Mesothelial cell of epicardium (in vitro differentiated cells): Measurements from ENCODE around the gene TMEM209. TPM values are rescaled to one million over a fixed set of nuclear protein-coding genes. Genes with fewer than 3 reads are reported as not detected.
A peak's percentile ranks its signal among the peaks of the same experiment; 100 is the strongest.

Experiments
- DNase-seq, 2 experiments: peaks; one replicate each; pipeline ENCODE4 v3.0.0; 2021; ENCODE audit warnings: low spot score in 2 of 2; ENCODE audit not compliant: unreplicated experiment in 2 of 2
- H3K27ac Mint-ChIP-seq: 2 replicates; pipeline ENCODE4 v1.8.0; 2021; ENCODE audit warnings: mixed read lengths
- H3K27me3 Mint-ChIP-seq: 2 replicates; pipeline ENCODE4 v1.8.0; 2021; ENCODE audit warnings: low read depth, mixed read lengths
- H3K36me3 Mint-ChIP-seq: 2 replicates; pipeline ENCODE4 v1.8.0; 2021; ENCODE audit warnings: mixed read lengths
- H3K4me1 Mint-ChIP-seq: 2 replicates; pipeline ENCODE4 v1.8.0; 2021; ENCODE audit warnings: mixed read lengths
- H3K4me3 Mint-ChIP-seq: 2 replicates; pipeline ENCODE4 v1.8.0; 2021; ENCODE audit warnings: mild to moderate bottlenecking, moderate library complexity, mixed read lengths
- H3K9me3 Mint-ChIP-seq: 2 replicates; pipeline ENCODE4 v1.8.0; 2021; ENCODE audit warnings: mixed read lengths
- CTCF ChIP-seq: fragments of 200-600 bp; sonication (generic); IDR thresholded peaks from one replicate; pipeline ENCODE4 v1.5.0; 2021; ENCODE audit warnings: antibody characterized with exemption; ENCODE audit not compliant: unreplicated experiment
- total RNA-seq: library from RNA; stranded (reverse); gene quantifications from 3 replicates; pipeline ENCODE4 v1.2.1, GENCODE V29; 2021

Gene TMEM209
- total RNA-seq, 1 donor from 2014 or later = 27.8 TPM

DNA sequence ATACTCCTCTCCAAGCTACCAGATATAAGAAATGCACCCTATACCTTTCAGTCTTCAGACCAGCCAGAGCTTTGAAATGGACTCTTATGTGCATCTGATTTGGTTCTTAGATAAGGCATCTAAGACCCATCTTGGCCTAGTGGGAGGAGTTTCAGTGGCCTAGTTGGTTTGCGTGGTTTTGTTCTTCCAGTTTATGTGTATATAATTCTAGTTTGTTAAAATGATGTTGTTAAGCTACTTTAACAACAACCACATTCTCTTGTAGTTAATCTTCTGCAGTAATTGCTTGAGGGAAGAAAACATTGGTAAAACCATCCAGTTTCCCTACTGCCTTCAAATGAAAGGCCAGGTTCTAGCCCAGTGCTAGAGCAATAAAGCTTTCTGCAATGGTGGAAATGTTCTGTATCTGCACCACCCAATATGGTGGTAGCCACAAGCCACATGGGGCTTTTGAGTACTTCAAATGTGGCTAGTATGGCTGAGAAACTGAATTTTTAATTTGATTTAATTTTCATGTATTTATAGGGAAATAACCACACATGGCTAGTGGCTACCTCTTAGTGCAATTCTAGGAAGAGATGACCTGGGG is 68.5 kb downstream of the TMEM209 start:
- Mint-ChIP-seq H3K4me1 (peaks cover 30% of the 10 kb centered on the region), H3K4me3 (no peak overlapping the region), H3K36me3 (peaks cover 37% of the 10 kb centered on the region), H3K27me3 (no peaks in the 10 kb centered on the region), H3K27ac (no peak overlapping the region), H3K9me3 (no peaks in the 10 kb centered on the region)
- no peak for TF ChIP-seq CTCF
- DNase-seq = no peak

- TF ChIP-seq CTCF = no peak
- Mint-ChIP-seq H3K36me3 (peaks cover 47% of the 10 kb centered on the region), H3K4me3 (no peak overlapping the region), H3K9me3 (no peaks in the 10 kb centered on the region), H3K27ac (peak overlapping the region; percentile 55), H3K27me3 (no peaks in the 10 kb centered on the region), H3K4me1 (peaks cover 25% of the 10 kb centered on the region)
- DNase-seq = no peak
These were observed 69.7 kb downstream of the TMEM209 start for GRCh38 chr7:130135208-130136205.

DNA sequence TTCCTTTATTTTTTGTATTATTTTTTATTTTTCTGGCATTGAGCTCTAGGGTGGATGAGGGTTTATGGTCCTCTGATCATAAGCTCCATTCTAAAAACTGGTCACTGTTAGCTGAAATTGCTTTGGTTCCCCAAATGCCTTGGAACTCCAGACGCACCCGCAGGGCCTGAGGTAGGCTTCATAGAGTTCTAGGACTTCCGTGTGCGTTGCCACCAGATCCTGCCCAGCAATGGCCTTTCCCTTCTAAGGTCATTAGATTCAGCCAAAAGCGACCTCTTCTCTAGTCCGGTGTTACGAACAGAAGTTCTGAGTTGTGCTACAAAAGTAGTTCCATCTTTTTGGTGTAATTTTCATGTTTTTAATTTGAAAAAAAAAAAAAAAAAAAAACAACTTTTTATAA is 70.5 kb downstream of the TMEM209 start:
- H3K36me3 Mint-ChIP-seq = peaks cover 51% of the 10 kb centered on the region
- no peak overlapping the region for H3K4me3 Mint-ChIP-seq
- DNase-seq = no peak
- no peaks in the 10 kb centered on the region for H3K9me3 Mint-ChIP-seq
- no peak for TF ChIP-seq CTCF
- H3K27ac Mint-ChIP-seq = no peak overlapping the region
- no peaks in the 10 kb centered on the region for H3K27me3 Mint-ChIP-seq
- H3K4me1 Mint-ChIP-seq = peaks cover 25% of the 10 kb centered on the region

GRCh38 chr7:130134106-130134636 is 71.0 kb downstream of the TMEM209 start:
- Mint-ChIP-seq H3K36me3 (peaks cover 55% of the 10 kb centered on the region), H3K4me3 (no peak overlapping the region)

More at GRCh38 chr7:130134106-130134636, 71.0 kb downstream of the TMEM209 start:
- DNase-seq = no peak
- TF ChIP-seq CTCF = no peak
- Mint-ChIP-seq H3K27me3 (no peaks in the 10 kb centered on the region), H3K27ac (peak overlapping the region; percentile 28), H3K4me1 (peaks cover 28% of the 10 kb centered on the region), H3K9me3 (no peaks in the 10 kb centered on the region)
